ENCODE measurements around the gene ANKFY1. TPM values are rescaled to one million over a fixed set of nuclear protein-coding genes. Genes with fewer than 3 reads are reported as not detected.

Gene ANKFY1
- total RNA-seq, 4 donors from 2014 or later, result 43.3 to 49.8 (median 46.7) TPM

- Histone ChIP-seq H3K4me1 (peaks cover 0 to 3% (median 0%) of the 10 kb centered on the region in 4 donors), H3K9me3 (no peaks in the 10 kb centered on the region), H3K27me3 (no peaks in the 10 kb centered on the region), H3K36me3 (peaks cover 0 to 86% (median 4%) of the 10 kb centered on the region in 3 donors), H3K27ac (no peak overlapping the region), H3K4me3 (no peak overlapping the region)
- WGBS, 2 donors, result 85 to 91% methylated on average over 10 of the region's 10 CpGs
- TF ChIP-seq CTCF (IDR thresholded peaks at IDR 0.05) (no peak), POLR2A (IDR thresholded peaks at IDR 0.05) (no peak), EP300 (IDR thresholded peaks at IDR 0.05) (no peak)
- DNase-seq (ENCODE audit: low spot score in 2 of 2), result no peak
These were observed 107.7 kb downstream of the ANKFY1 start for GRCh38 chr17:4155980-4156620.

DNA sequence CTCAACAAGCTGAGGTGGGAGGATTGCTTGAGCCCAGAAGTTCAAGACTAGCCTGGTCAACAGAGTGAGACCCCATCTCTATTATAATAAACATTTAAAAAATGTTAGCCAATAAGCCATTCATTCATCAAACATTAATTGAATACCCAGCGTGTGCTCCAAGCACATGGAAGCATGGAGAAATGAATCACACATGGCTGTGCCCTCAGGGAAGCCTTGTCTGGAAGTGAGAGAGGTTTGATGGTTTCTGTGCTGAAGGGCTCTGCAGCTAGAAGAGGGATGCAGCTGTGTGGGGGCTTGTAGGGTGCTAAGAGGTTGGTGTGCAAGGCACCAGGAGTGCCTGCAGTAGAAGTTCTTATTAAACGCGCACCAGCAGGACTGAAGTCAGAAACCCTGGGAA, 109.6 kb downstream of the ANKFY1 start:
- H3K36me3 ChIP-seq, result peaks cover 0 to 92% (median 4%) of the 10 kb centered on the region in 3 donors
- 83 to 86% methylated on average over 3 of the region's 3 CpGs for WGBS, 2 donors
- no peak for DNase-seq (ENCODE audit: low spot score in 2 of 2)

GRCh38 chr17:4152471-4152870, 111.3 kb downstream of the ANKFY1 start:
- Histone ChIP-seq H3K36me3 (peaks cover 0 to 74% (median 4%) of the 10 kb centered on the region in 3 donors), H3K9me3 (no peaks in the 10 kb centered on the region), H3K27me3 (no peaks in the 10 kb centered on the region), H3K27ac (no peak overlapping the region), H3K4me3 (no peak overlapping the region), H3K4me1 (no peaks in the 10 kb centered on the region)
- TF ChIP-seq EP300 (IDR thresholded peaks at IDR 0.05), result no peak
- TF ChIP-seq POLR2A (IDR thresholded peaks at IDR 0.05), result no peak
- TF ChIP-seq CTCF (IDR thresholded peaks at IDR 0.05), result no peak
- DNase-seq (ENCODE audit: low spot score in 2 of 2), result no peak
- whole genome bisulfite sequencing, 2 donors, result 61 to 82% methylated on average over 3 of the region's 3 CpGs

More for the DNA sequence above, 109.6 kb downstream of the ANKFY1 start:
- H3K4me3 ChIP-seq, result no peak overlapping the region
- TF ChIP-seq CTCF (IDR thresholded peaks at IDR 0.05) (no peak), POLR2A (IDR thresholded peaks at IDR 0.05) (no peak), EP300 (IDR thresholded peaks at IDR 0.05) (no peak)
- H3K9me3 ChIP-seq, result no peaks in the 10 kb centered on the region
- H3K27ac ChIP-seq, result no peak overlapping the region
- no peaks in the 10 kb centered on the region for H3K4me1 ChIP-seq
- H3K27me3 ChIP-seq, result no peaks in the 10 kb centered on the region

DNA sequence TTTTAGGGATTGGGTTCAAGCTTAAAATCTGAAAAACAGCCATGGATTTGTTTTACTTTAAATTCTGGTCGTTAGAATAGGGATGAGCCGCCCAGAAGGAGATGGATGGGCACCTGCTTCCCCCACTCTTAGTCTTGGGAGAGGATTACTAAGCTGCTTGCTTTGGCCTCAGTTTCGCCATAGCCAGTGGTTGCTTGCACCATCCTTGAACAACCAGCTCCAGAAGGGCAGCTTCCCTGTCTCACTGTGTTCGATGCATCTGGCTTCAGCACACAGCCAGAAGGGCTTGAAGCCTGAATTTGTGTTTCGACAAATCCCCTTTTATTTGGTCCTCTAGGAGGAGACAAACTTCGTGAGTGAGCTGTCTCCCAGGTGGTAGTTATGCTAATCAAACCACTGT, 113.7 kb downstream of the ANKFY1 start:
- no peak overlapping the region for H3K27ac ChIP-seq
- H3K9me3 ChIP-seq, result no peaks in the 10 kb centered on the region
- WGBS, 2 donors, result 85 to 91% methylated on average over 6 of the region's 6 CpGs
- TF ChIP-seq POLR2A (IDR thresholded peaks at IDR 0.05), result no peak
- H3K36me3 ChIP-seq, result peaks cover 0 to 51% (median 4%) of the 10 kb centered on the region in 3 donors
- H3K4me3 ChIP-seq, result no peak overlapping the region
- DNase-seq (ENCODE audit: low spot score in 2 of 2), result no peak
- H3K27me3 ChIP-seq, result no peaks in the 10 kb centered on the region
- peaks cover 0 to under 1% (median 0%) of the 10 kb centered on the region in 4 donors for H3K4me1 ChIP-seq

GRCh38 chr17:4148611-4149308, 115.0 kb downstream of the ANKFY1 start:
- Histone ChIP-seq H3K4me1 (peaks cover 0 to 11% (median 8%) of the 10 kb centered on the region in 4 donors), H3K27me3 (no peaks in the 10 kb centered on the region), H3K9me3 (no peaks in the 10 kb centered on the region), H3K4me3 (no peak overlapping the region), H3K36me3 (peaks cover 0 to 37% (median 4%) of the 10 kb centered on the region in 3 donors), H3K27ac (no peak overlapping the region)
- DNase-seq (ENCODE audit: low spot score in 2 of 2), result no peak
- no peak for TF ChIP-seq POLR2A (IDR thresholded peaks at IDR 0.05)
- no peak for TF ChIP-seq CTCF (IDR thresholded peaks at IDR 0.05)
- WGBS, 2 donors, result 85 to 88% methylated on average over 11 of the region's 11 CpGs

Data from tibial nerve (tissue), 4 donors.